Activated CD4-positive, alpha-beta T cell treated with anti-CD3 and anti-CD28 coated beads for 48 hours (primary cell): ENCODE measurements around the gene FAXDC2.
A peak's percentile ranks its signal among the peaks of the same experiment; 100 is the strongest.
"Not testable (repeated sequence)": the region's sequence is repeated elsewhere in the genome, so short reads cannot be mapped to it uniquely, and the experiment has no call there.

Source experiments
- DNase-seq: peaks from one replicate; pipeline ENCODE4 v3.0.0-alpha.2; 2020

Gene FAXDC2

DNA sequence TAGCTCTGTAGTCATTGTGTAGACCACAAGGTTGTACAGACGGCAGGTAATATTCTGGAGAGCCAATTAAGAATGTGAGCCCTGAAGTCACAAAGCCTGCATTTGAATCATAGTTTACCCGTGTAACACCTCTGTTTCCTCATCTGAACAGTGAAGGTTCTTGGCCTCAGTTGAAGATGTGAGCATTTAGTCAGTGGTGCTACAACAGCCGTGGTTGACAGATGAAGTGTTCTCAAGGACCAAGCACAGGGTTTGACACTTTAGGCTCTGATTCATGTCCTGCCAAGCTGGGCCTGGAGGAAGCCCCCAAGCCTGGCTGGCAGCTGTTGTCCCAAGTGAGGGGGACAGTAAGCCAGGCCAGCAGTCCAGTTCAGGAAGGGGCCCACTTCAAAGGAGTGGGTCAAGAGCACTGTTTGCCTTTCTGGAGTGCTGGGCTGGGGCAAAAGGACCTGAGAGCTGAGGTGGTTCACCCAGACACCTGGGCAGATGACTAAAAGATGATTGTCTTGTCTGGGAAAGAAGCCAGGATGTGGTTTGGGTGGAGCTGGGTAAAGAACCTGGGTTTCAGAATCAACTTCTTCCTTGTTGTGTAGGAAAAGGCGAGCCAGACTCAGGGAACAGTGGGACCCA, 20.7 kb downstream of the FAXDC2 start:
- DNase-seq = peak; percentile 34

DNA sequence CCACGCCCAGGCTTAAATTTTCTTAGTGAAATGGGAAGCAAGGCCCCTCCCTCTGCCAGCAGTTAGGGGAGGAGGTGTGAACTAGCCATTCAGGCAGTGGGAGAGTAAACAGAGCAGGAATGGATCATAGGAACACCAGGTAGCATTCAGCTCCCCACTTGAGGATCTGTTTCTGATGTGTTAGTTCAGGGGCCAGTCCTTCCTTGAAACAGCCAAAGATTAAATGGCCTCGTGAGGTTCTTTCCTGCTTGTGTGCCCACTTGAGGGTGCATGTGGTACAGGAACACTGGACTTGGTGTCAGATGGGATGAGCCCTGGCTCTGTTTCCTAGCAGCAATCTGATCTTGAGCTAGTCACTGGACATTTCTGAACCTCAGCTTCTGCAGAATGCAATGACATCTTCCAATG, 21.2 kb downstream of the FAXDC2 start:
- no peak for DNase-seq

- DNase-seq = no peak
Measured at GRCh38 chr5:154824070-154824469, 26.3 kb downstream of the FAXDC2 start.

GRCh38 chr5:154823605-154824004, 26.8 kb downstream of the FAXDC2 start:
- no peak for DNase-seq

GRCh38 chr5:154822896-154823295, 27.5 kb downstream of the FAXDC2 start:
- not testable (repeated sequence) for DNase-seq

- no peak for DNase-seq
Measured at GRCh38 chr5:154820383-154820782, 30.0 kb downstream of the FAXDC2 start.

DNA sequence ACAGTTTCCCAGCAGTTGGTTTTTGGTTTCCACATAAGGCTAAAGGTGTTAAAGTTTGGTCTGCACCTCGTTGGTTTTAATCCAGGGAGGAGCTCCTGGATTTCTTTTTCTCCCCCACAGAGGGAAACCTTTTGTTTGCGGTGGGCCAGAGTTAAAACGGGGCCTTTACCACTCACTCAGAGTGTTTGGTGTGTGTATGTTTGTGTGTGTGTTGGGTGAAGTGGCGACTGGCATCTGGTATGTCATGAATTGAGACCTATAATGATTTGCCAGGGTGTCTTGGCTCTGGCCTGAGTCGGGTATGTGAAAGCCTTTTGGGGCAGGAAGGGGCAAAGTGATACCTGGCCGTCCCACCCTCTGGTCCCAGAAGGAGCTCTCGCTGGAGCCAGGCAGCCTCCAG, 30.9 kb downstream of the FAXDC2 start:
- no peak for DNase-seq

GRCh38 chr5:154818471-154819116, 31.8 kb downstream of the FAXDC2 start:
- DNase-seq = no peak

DNA sequence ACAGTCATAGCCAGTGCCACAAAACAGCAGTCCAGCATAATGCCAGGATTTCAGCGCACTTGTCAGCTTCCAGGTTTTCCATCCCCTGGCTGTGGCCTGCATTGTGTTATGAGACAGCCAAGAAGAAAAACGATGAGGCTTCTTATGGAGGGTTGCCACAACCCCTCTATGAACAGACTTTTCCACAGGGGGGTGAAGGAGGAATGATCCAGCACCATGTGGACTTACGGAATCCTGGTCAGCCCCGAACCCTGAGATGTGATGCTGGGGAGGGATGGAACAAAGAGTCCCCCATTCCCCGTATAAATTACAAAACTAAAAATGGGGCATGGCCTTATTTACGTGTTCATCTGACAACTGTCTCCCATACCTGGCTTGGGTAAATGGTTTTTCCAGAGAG, 32.6 kb downstream of the FAXDC2 start:
- DNase-seq = no peak

GRCh38 chr5:154816891-154817492, 33.4 kb downstream of the FAXDC2 start:
- DNase-seq = no peak

- no peak for DNase-seq
Measured at GRCh38 chr5:154815684-154816247, 34.6 kb downstream of the FAXDC2 start.

DNA sequence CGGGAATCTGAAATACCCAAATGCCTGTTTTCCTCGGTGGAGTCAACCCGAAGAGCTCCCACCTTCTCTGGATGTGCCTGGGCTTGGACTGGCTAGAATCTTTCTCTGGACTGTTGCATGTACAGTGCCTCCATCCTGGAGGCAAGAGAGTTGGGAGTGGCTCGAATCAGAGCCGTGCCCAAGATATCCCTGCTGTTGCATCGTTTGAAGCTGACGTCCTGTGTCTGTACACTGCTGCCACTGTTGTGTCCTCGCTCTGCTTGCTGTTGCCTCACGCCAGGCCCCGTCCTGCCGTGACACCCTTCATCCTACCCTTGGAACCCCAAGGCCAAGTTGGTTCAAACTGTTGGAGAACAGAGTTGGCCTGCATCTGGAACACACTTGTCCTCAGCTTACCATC, 35.4 kb downstream of the FAXDC2 start:
- DNase-seq = no peak

DNA sequence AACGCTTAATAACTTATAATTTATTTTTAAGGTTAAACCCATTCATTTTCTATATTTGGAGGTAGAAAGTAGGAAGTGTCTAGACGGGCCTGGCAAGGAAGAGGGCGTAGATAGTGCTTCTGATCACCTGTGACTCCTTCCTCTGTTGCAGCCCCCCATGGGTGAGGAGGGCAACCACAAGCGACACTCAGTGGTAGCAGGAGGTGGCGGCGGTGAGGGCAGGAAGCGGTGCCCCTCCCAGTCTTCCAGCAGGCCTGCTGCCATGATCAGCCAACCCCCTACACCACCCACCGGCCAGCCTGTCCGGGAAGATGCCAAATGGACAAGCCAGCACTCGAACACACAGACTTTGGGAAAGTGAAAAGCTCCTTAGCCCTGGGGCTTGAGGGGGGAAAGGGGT, 36.7 kb downstream of the FAXDC2 start:
- no peak for DNase-seq

DNA sequence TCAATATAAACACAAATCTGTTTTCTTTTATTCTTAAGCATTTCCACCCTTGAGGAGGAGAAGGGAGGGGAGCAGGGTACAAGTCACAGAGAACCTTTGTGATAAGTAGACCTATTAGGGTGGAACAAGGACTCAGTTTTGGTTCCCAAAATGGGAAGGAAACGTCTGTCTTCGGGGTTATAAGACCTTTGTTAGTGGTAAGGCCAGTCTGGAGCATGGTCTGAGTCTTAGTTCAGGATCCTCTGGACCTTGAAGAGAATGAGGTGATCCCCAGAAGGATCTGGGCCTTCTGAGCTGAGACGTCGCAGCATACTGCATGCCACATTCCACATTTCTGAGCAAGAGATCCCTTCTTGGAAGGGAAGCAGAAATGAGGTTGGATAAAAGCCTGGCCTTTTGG, 37.2 kb downstream of the FAXDC2 start:
- DNase-seq = no peak

DNA sequence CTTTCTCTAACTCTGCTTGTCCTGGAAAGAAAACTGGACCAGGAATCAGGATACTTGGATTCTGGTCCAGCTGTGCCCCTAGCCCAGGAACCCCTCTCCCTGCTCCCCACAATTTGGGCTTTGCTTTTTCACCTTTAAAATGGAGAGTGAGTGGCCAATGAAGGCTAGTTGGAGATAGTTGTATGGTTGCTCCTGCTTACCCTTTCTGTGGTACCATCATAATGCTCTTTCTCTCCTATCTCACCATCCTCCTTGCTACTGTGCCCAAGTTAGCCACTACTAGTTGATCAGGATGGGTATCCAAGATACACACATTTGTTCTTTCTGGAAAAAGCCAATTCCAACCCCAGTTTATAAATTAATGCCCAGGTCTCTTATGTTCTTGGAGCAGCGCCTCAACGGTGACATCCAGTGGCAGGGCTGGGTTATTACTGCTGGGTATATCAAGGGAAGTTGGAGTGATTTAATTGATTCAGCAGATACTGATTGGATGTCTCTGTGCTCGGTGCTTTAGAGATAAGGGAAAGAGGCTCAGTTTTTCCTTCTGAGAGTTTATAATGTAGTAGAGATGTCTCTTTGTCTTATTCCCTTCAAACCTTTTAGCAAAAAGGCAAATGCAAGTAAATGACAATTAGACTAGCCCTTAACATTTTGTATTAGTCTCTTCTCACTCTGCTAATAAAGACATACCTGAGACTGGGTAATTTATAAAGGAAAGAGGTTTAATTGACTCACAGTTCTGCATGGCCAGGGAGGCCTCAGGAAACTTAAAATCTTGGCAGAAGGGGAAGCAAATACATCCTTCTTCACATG, 38.5 kb downstream of the FAXDC2 start:
- peak; percentile 73 for DNase-seq

GRCh38 chr5:154811239-154811638, 39.2 kb downstream of the FAXDC2 start:
- no peak for DNase-seq

- no peak for DNase-seq
Measured at GRCh38 chr5:154806176-154806575, 44.2 kb downstream of the FAXDC2 start.

DNA sequence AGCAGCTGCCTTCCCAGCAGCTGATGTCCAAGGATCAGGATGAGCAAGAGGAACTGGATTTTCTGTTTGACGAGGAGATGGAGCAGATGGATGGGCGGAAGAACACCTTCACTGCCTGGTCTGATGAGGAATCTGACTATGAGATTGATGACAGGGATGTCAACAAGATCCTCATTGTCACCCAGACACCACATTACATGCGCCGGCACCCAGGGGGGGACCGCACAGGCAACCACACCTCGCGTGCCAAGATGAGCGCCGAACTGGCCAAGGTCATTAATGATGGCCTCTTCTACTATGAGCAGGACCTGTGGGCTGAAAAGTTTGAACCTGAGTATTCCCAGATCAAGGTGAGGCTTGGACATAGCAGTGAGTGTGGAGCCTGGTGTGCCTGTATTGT, 48.4 kb downstream of the FAXDC2 start:
- DNase-seq = no peak

DNA sequence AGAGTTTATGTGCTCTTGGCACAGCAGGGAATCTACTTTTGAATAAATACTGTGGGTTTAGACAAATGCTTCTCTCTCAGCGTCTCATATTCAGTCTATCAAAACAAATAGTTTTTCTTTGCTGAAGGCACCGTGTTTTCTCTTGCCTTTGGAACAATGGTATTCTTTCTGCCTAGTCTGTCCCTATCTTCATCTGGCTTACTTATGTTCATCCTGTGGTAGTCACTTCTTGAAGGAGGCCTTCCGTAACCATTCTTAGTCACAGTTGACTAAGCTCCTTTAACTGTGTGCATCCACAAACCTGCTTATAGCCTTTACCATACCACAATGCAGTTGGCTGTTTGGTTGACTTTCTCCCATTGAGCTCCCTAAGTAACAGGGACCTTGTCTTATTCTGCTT, 49.3 kb downstream of the FAXDC2 start:
- no peak for DNase-seq

DNA sequence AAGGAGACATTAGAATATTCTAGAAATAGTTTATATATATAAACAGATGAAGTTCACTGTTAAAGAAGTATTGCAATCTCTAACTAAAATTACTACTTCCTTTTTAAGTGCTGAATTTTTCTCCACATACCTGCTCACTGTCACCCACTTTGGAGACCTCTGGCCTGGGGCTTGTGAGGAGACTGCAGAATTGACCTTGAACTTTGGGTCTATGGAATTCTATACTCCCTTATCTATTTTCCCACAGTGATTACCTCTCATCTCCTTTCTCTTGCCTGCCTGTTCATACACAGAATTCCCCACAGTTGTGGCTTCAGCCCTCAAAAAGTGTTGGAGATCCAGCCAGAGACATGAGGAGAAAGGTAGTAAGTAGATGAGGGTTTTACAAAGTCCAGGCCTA, 49.8 kb downstream of the FAXDC2 start:
- DNase-seq = no peak

GRCh38 chr5:154797762-154798161, 52.6 kb downstream of the FAXDC2 start:
- no peak for DNase-seq

GRCh38 chr5:154795235-154795596, 55.2 kb downstream of the FAXDC2 start:
- no peak for DNase-seq

DNA sequence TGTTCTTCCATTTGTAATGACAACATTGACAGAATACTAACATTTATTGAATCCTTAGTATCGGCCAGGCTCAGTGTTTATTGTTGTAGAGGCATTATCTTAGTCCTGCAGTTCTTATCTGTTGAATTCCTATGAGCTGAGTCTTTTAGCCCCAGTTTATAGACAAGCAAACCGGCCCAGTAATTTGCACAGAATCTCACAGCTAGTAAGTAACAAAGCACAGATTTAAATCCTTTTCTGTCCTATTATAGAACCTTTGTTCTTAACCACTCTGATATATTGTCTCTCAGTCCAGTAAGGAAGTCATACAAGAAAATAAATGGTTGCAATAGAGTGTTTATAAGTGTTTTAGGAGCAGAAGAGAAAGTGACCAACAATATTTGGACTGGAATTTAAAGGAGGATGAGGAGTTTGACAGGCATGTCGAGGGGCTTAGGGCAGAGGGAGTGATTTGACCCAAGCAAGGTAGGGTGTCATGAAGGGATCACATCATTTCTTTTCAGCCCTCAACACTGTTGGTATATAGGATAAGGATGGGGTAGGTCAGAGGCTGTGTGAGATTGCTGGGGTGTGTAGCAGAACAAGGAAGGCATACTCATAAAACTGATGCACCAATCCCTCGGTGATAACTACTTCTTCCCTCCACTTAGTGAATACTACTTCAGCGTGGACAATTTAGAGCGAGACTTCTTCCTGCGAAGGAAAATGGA, 55.7 kb downstream of the FAXDC2 start:
- DNase-seq = no peak
